Natural killer cell (primary cell): ENCODE results near the gene CERKL. TPM values are rescaled to one million over a fixed set of nuclear protein-coding genes. Genes with fewer than 3 reads are reported as not detected.

Experiments used
- ATAC-seq, 3 donors: fragments of 150-1000 bp in 2 of 3; fragments of 200-7000 bp in 1 of 3; cut with Tn5 transposase; 1 replicate in 1 of 3; 2 replicates in 2 of 3; pipeline ENCODE4 v1.10.0; 2021; ENCODE audit warnings: mild to moderate bottlenecking in 2 of 3, moderate library complexity in 2 of 3
- DNase-seq, 2 donors: peaks; one replicate each; pipeline versions ENCODE4 v3.0.0 to v3.0.0-alpha.2; 2013 to 2021; ENCODE audit warnings: mixed read lengths in 1 of 2
- H3K27ac ChIP-seq: one replicate; pipeline ENCODE4 v1.5.1; 2013; ENCODE audit warnings: mild to moderate bottlenecking, low read length
- H3K27me3 ChIP-seq: one replicate; pipeline ENCODE4 v1.6.1; 2013; ENCODE audit warnings: low read length; ENCODE audit not compliant: control insufficient read depth, insufficient read depth
- H3K36me3 ChIP-seq: one replicate; pipeline ENCODE4 v1.6.1; 2013; ENCODE audit warnings: low read length; ENCODE audit not compliant: control insufficient read depth, insufficient read depth
- H3K4me1 ChIP-seq: one replicate; pipeline ENCODE4 v1.6.1; 2013; ENCODE audit warnings: low read length; ENCODE audit not compliant: control insufficient read depth, insufficient read depth
- H3K4me3 ChIP-seq: one replicate; pipeline ENCODE4 v1.5.1; 2013; ENCODE audit warnings: low read length
- H3K9me3 ChIP-seq: one replicate; pipeline ENCODE4 v1.6.1; 2013; ENCODE audit warnings: low read length; ENCODE audit not compliant: control insufficient read depth, insufficient read depth
- H3K27ac Mint-ChIP-seq, 2 donors: one replicate each; pipeline ENCODE4 v1.8.0; 2022; ENCODE audit warnings: mild to moderate bottlenecking in 2 of 2, mixed read lengths in 2 of 2, moderate library complexity in 1 of 2
- H3K27me3 Mint-ChIP-seq, 2 donors: one replicate each; pipeline ENCODE4 v1.8.0; 2022; ENCODE audit warnings: low read depth in 2 of 2, mixed read lengths in 2 of 2
- H3K36me3 Mint-ChIP-seq: one replicate; pipeline ENCODE4 v1.8.0; 2022; ENCODE audit warnings: mixed read lengths
- H3K4me1 Mint-ChIP-seq, 2 donors: one replicate each; pipeline ENCODE4 v1.8.0; 2022; ENCODE audit warnings: mixed read lengths in 2 of 2
- H3K4me3 Mint-ChIP-seq: one replicate; pipeline ENCODE4 v1.8.0; 2022; ENCODE audit warnings: mild to moderate bottlenecking, moderate library complexity, mixed read lengths
- H3K9me3 Mint-ChIP-seq, 2 donors: one replicate each; pipeline ENCODE4 v1.8.0; 2022; ENCODE audit warnings: mixed read lengths in 2 of 2
- WGBS: methylation state at CpG from one replicate; pipeline ENCODE4 v1.1.7; 2013; ENCODE audit warnings: missing lambda C conversion rate; ENCODE audit not compliant: insufficient coverage; 5-methylcytosine and 5-hydroxymethylcytosine counted together
- intact Hi-C: fragments of 100-400 bp; cut with micrococcal nuclease; formaldehyde crosslinking; loops from one replicate; pipeline ENCODE4 v1.14.2; 2022
- total RNA-seq, 4 donors: library from RNA; stranded (reverse); fragments of 120-200 nt in 1 of 4; gene quantifications; one replicate each; pipeline versions ENCODE4 v1.2.3 to v1.2.4, GENCODE V29; 2013 to 2022
- TF ChIP-seq, protein P1 (sequence below): fragments of 200-600 bp; IDR thresholded peaks from one replicate; pipeline ENCODE4 v1.8.0; 2022; ENCODE audit warnings: antibody characterized with exemption

The CERKL gene
- total RNA-seq, 3 donors from 2014 or later (not counting 1 experiment from before 2014, with no cell fraction given) = not detected

DNA sequence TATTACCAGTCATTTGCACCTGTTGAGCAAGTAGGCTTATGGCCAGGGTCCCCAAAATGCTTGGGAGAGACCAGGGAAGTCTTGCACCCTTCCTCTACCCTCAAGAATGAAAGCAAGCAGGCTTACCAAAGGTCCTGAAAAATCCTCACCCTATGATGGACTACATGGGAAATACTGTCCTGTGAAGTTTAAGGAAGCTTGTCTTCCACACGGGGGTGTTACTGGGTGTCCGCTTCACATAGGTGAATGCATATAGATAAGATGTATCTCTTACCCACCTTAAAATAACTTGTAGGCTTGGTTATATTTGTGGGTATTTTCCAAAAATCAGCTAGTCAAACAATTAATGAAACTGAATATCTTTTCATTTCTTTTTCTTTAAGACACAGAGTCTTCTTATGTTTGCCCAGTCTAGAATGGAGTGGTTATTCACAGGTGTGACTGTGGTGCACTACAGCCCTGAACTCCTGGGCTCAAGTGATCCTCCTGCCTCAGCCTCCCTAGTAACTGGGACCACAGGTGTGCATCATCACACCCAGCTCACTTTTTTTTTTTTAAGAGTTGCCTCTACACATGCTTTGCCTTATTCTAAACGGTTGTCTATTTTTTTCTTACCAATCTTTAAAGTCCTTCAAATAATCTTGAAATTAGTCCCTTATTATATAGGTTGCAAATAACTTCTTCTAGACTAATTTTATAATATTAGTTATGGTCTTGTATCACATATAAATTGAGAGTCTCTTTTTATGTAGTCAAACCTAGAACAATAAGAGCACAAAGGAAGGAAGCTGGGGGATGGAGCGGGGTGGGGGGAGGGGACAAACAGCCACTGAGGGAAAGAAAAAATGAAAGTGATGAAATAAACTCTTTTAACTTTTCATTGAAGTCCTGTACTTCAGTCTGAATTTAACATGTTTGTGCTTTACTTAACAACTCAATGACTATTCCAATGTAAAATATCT, 49.0 kb downstream of the CERKL start:
- intact Hi-C loops = no loop called here
- peak in 1 of 2 donors; percentile 20 for DNase-seq
- ATAC-seq = no peak

DNA sequence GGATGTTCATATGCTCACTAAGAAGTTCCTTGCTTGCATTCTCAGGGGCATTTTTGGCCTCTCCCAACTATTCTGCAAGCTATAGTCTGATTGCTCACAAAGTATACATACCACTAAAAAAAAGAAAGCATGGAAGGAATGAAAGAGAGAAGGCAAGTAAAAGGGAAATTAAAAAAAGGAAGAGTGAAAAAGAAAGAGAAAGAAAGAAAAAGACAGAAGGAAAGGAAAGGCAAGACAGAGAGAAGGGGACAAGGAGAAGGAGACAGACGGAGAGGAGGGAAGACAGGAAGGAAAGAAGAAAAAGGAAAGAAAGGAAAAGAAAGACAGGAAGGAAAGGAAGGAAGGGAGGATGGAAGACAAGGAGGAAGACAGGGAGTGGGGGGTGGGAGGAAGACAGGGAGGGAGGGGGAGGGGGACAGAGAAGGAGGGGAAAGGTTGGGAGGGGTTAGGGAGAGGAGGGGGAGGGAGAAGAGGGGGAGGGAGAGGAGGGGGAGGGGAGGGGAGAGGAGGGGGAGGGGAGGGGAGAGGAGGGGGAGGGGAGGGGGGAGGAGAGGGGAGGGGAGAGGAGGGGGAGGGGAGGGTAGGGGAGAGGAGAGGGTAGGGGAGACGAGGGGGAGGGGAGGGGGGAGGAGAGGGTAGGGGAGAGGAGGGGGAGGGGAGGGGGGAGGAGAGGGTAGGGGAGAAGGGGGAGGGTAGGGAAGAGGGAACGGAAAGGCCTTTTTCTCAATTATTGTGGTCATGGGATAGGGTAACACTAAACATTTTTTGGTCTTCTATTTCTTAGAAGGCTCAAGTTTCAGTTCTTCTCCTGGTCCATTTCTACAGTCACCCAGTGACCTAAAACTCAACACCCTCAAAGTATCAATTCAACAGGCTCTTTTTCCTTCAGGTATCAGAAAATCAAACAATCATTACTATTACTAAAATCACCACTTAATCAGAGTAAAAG, 50.7 kb downstream of the CERKL start:
- Mint-ChIP-seq H3K27ac (peak overlapping the region in 1 of 2 donors; percentile 5), H3K4me1 (no peaks in the 10 kb centered on the region), H3K9me3 (no peaks in the 10 kb centered on the region), H3K27me3 (peaks cover 0 to 4% of the 10 kb centered on the region in 2 donors), H3K36me3 (no peaks in the 10 kb centered on the region), H3K4me3 (no peak overlapping the region)
- no peaks in the 10 kb centered on the region for H3K27me3 ChIP-seq
- intact Hi-C loops = no loop called here
- ATAC-seq (no peak), DNase-seq (no peak)
- no peaks in the 10 kb centered on the region for H3K36me3 ChIP-seq
- no peaks in the 10 kb centered on the region for H3K4me1 ChIP-seq
- no peak overlapping the region for H3K4me3 ChIP-seq
- TF ChIP-seq, protein P1, sequence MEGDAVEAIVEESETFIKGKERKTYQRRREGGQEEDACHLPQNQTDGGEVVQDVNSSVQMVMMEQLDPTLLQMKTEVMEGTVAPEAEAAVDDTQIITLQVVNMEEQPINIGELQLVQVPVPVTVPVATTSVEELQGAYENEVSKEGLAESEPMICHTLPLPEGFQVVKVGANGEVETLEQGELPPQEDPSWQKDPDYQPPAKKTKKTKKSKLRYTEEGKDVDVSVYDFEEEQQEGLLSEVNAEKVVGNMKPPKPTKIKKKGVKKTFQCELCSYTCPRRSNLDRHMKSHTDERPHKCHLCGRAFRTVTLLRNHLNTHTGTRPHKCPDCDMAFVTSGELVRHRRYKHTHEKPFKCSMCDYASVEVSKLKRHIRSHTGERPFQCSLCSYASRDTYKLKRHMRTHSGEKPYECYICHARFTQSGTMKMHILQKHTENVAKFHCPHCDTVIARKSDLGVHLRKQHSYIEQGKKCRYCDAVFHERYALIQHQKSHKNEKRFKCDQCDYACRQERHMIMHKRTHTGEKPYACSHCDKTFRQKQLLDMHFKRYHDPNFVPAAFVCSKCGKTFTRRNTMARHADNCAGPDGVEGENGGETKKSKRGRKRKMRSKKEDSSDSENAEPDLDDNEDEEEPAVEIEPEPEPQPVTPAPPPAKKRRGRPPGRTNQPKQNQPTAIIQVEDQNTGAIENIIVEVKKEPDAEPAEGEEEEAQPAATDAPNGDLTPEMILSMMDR = no peak
- H3K27ac ChIP-seq = no peak overlapping the region
- no peaks in the 10 kb centered on the region for H3K9me3 ChIP-seq
- 91% methylated on average over 1 of the region's 3 CpGs for WGBS

More for the DNA sequence above, 49.0 kb downstream of the CERKL start:
- no peaks in the 10 kb centered on the region for H3K4me1 Mint-ChIP-seq
- Histone ChIP-seq H3K27me3 (no peaks in the 10 kb centered on the region), H3K4me3 (no peak overlapping the region), H3K36me3 (no peaks in the 10 kb centered on the region), H3K4me1 (no peaks in the 10 kb centered on the region), H3K27ac (no peak overlapping the region), H3K9me3 (no peaks in the 10 kb centered on the region)
- H3K27ac Mint-ChIP-seq = no peak overlapping the region
- no CpG with 5 or more reads among the region's 4 CpGs for WGBS
- no peak overlapping the region for H3K4me3 Mint-ChIP-seq
- no peaks in the 10 kb centered on the region for H3K36me3 Mint-ChIP-seq
- peaks cover 0 to 4% of the 10 kb centered on the region in 2 donors for H3K27me3 Mint-ChIP-seq
- TF ChIP-seq, protein P1 = no peak
- no peaks in the 10 kb centered on the region for H3K9me3 Mint-ChIP-seq

GRCh38 chr2:181602017-181602416, 54.9 kb downstream of the CERKL start:
- Mint-ChIP-seq H3K27me3 (peaks cover 0 to 4% of the 10 kb centered on the region in 2 donors), H3K27ac (no peak overlapping the region), H3K36me3 (no peaks in the 10 kb centered on the region), H3K4me1 (no peaks in the 10 kb centered on the region), H3K4me3 (no peak overlapping the region), H3K9me3 (no peaks in the 10 kb centered on the region)
- no peak for ATAC-seq
- 83% methylated on average over 1 of the region's 1 CpG for WGBS
- no peaks in the 10 kb centered on the region for H3K27me3 ChIP-seq
- TF ChIP-seq, protein P1 = no peak
- DNase-seq = no peak
- no peaks in the 10 kb centered on the region for H3K9me3 ChIP-seq
- no peak overlapping the region for H3K27ac ChIP-seq
- H3K4me3 ChIP-seq = no peak overlapping the region
- H3K36me3 ChIP-seq = no peaks in the 10 kb centered on the region
- intact Hi-C loops = no loop called here
- no peaks in the 10 kb centered on the region for H3K4me1 ChIP-seq
